ENCODE data around the gene HSPBAP1.
A peak's percentile ranks its signal among the peaks of the same experiment; 100 is the strongest.
"Not testable (repeated sequence)": the region's sequence is repeated elsewhere in the genome, so short reads cannot be mapped to it uniquely, and the experiment has no call there.

Gene HSPBAP1

DNA sequence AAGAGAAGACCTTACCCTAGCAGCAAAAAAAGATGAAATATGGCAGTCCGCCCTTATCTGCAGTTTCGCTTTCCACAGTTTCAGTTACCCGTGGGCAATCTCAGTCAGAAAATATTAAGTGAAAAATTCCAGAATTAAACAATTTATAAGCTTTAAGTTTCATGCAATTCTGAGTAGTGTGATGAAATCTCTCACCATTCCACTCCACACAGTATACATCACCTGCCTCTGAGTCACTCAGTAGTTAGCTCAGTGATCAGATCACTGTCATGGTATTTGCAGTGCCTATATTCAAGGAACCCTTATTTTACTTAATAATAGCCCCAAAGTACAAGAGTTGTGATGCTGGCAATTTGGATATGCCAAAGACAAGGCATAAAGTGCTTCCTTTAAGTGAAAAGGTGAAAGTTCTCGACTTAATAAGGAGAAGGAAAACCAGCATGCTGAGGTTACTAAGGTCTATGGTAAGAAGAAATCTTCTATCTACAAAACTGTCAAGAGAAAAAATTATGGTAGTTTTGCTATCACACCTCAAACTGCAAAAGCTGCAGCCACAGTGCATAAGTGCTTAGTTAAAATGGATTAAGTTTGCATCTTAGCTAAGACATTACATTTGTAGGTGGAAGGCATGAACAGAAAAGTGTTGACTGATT is 48.1 kb downstream of the HSPBAP1 start:
- no peak for DNase-seq (ENCODE audit: extremely low spot score, insufficient read length, low read depth)
- no peak for FAIRE-seq

DNA sequence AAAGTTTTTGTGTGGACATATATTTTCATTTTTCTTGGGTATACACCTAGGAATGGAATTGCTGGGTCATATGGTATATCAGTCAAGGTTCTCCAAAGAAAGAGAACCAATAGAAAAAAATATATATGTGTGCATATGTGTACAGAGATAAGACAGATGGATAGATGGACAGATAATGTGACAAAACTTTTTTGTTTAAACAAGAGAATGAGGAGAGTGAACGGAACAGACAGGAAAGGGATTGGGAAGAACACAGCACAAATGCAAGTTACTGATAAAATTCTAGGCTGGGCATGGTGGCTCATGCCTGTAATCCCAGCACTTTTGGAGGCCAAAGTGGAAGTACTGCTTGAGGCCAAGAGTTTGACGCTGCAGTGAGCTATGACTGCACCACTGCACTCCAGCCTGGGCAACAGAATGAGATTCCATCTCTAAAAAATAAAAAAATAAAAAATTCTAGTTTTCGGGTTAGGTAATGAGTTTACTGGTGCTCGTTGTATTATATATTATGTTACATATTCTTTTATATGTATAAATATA is 50.0 kb downstream of the HSPBAP1 start:
- DNase-seq (ENCODE audit: extremely low spot score, insufficient read length, low read depth), result no peak
- FAIRE-seq, result no peak

DNA sequence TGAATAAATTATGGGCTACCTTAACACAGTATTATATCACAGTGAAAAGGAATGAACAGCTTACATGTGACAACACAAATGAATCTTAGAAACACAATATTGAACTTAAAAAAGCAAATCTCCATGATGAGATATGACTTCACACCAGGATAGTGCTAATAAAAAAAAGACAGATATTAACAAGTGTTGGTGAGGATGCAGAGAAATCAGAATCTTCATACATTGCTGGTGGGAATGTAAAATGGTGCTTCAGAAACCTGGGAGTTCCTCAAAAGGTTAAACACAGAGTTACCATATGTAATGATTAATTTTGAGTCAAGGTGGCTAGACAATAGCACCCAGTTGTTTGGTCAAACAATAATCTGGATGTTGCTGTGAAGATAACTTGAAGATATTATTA is 51.4 kb downstream of the HSPBAP1 start:
- no peak for FAIRE-seq
- DNase-seq (ENCODE audit: extremely low spot score, insufficient read length, low read depth), result no peak

DNA sequence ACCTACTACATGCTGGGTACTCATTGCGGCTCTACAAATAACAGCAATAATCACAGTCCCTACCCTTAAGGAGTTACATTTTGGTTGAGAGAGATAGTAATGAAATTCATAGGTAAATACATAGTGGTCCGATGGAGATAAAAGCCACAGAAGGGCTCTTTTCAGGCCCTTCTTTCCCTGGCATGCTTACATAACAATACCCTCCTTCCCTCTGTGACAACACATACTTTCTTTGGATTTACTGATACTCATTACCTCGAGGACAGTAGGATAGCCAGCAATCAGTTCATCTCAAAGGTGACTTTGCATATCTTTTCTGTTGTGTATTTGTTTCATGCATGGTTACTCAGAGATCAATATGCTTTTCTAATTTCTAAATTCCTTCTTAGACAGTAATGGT is 54.5 kb downstream of the HSPBAP1 start:
- DNase-seq (ENCODE audit: extremely low spot score, insufficient read length, low read depth), result no peak
- no peak for FAIRE-seq

DNA sequence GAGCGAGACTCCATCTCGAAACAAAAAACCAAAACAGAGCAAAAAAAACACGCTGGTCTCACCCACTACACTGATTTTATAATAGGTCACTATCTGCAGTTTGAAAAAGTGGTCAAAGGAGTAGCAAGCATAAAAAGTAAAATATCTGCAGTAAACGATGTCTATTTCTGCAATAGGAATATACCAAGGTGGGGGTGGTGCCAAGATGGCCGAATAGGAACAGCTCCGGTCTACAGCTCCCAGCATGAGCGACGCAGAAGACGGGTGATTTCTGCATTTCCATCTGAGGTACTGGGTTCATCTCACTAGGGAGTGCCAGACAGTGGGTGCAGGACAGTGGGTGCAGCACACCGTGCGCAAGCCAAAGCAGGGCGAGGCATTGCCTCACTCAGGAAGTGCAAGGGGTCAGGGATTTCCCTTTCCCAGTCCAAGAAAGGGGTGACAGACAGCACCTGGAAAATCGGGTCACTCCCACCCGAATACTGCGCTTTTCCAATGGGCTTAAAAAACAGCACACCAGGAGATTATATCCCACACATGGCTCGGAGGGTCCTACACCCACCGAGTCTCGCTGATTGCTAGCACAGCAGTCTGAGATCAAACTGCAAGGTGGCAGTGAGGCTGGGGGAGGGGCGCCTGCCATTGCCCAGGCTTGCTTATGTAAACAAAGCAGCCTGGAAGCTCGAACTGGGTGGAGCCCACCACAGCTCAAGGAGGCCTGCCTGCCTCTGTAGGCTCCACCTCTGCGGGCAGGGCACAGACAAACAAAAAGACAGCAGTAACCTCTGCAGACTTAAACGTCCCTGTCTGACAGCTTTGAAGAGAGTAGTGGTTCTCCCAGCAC is 60.7 kb downstream of the HSPBAP1 start:
- DNase-seq (ENCODE audit: extremely low spot score, insufficient read length, low read depth); FAIRE-seq: not testable (repeated sequence)

DNA sequence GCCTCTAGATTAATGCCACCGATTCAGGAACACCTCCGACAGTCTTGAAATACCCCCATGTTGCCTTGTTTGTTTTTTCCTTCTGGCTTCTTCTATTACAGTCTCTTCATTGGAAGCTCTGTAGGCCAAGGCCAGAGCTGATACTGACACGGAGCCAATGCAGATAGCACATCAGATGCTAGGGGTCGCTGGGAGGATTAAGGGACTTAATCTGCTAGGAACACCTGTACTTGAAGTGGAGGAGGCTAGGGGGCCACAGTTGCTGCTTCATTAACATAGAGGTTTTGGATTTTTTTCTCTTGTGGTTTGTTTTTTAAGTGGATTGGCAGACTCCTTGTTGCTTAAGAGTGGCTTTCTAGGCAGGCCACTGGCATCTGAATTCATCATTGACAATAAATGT is 63.4 kb downstream of the HSPBAP1 start:
- DNase-seq (ENCODE audit: extremely low spot score, insufficient read length, low read depth), result no peak
- no peak for FAIRE-seq

DNA sequence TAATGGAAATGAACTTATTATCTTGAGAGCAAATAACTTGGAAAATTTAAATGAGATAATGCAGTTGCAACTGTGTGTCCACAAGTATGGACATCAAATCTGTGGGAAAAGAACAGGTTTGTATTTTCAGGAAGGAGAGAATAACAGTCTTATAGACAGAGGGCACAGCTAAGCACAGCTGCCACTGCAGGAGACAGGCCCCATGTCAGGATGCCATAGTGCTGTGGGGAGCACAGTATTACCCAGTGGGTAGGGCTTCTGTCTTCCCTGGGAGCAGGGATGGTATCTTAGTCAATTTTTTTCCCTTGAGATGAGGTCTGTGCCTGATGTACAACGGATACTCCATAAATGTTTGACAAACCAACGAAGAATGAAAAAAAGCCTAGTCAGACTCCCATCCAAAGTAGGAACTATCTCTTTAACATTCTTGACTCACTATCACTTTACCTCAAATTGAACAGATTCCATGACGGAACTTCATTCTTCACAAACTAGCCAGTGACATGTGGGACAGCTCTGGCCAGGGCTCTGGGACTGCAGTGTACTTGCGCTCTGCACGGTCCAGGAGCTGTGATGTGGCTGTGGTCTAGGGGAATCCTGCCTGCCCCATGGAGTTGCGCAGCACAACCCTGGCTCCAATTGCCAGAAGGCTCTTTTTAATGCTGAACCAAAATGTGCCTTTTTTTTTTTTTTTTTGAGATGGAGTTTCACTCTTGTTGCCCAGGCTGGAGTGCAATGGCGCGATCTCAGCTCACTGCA is 64.7 kb downstream of the HSPBAP1 start:
- DNase-seq (ENCODE audit: extremely low spot score, insufficient read length, low read depth) (no peak), FAIRE-seq (no peak)

DNA sequence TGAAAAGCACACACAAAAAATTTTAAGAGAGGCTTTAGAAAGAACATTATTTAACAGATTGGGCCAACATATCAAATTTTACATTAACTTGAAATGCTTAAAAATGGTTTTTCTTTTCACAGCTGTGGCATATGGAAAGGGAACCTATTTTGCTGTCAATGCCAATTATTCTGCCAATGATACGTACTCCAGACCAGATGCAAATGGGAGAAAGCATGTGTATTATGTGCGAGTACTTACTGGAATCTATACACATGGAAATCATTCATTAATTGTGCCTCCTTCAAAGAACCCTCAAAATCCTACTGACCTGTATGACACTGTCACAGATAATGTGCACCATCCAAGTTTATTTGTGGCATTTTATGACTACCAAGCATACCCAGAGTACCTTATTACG is 65.4 kb downstream of the HSPBAP1 start:
- FAIRE-seq (no peak), DNase-seq (ENCODE audit: extremely low spot score, insufficient read length, low read depth) (no peak)

DNA sequence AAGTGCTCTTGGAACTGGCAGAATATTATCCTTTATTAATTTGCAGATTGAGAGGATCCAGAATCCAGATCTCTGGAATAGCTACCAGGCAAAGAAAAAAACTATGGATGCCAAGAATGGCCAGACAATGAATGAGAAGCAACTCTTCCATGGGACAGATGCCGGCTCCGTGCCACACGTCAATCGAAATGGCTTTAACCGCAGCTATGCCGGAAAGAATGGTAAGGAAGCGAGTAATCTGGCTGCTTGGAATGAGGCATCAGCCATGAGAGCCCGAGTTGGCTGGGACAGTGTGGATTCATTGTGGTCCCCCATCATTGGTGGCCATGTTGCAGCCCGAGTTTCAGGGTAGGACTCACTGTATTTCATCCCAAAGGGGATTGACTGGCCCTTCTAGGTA is 65.9 kb downstream of the HSPBAP1 start:
- DNase-seq (ENCODE audit: extremely low spot score, insufficient read length, low read depth) (no peak), FAIRE-seq (no peak)

DNA sequence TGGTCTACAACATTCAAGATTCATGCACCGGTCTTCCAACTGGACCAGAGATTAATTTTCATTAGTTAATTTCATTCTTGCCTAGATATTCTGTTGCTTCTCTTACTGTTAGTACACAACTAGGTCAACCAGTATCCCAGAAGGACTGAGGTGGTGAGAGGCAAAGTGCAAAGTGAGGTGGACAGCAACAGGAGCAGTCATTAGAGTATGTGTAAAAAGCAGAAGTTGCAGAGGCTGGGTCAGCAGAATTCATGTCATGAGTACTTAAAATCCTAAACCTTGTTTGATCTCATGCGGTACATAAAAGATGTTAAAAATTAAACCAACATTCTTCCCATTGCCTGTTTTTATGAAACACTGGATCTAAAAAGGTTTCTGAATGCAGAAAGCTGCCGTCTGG is 66.3 kb downstream of the HSPBAP1 start:
- FAIRE-seq (no peak), DNase-seq (ENCODE audit: extremely low spot score, insufficient read length, low read depth) (no peak)

DNA sequence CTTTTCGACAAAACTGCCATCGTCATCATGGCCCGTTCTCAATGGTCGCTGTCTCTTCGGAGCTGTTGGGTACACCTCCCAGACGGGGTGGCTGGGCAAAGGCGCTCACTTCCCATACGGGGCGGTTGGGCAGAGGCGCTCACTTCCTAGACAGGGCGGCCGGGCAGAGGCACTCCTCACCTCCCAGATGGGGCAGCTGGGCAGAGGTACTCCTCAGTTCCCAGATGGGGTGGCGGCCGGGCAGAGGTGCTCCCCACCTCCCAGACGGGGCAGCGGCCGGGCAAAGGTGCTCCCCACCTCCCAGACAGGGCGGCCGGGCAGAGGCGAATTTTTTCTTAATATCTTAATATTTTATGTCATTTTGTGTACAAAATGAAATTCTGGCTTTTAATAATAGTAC is 68.5 kb downstream of the HSPBAP1 start:
- no peak for DNase-seq (ENCODE audit: extremely low spot score, insufficient read length, low read depth)
- FAIRE-seq, result no peak

DNA sequence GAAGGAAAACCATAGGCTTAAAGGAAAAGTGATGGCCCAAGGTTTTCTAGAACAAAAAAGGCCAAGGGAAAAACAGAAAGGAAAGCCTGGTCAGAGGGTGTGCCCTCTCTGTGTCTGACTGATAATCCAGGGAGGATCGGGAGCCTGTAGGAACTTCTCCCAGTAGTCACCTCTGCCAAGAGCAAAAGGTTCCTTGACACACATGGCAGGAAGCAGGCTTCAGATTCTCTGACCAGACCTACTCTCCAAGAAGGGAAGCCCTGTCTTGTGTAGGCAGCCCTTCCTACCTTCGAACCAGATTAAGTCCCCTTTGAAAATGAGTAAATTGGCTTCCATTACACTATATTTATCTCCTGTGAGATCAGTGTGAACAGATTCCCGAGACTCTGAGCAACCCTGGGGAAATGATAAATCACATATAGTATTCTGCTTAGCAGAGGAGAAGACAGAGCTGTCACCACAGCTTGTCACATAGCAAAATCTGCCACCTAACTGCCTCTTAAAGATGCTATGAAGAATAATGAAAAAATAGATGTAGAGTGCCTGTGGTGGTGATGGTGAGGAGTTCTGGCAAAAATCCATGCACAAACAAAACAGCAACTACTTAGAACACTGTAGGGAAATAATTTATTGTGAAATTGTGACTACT is 74.2 kb downstream of the HSPBAP1 start:
- FAIRE-seq (no peak), DNase-seq (ENCODE audit: extremely low spot score, insufficient read length, low read depth) (no peak)

DNA sequence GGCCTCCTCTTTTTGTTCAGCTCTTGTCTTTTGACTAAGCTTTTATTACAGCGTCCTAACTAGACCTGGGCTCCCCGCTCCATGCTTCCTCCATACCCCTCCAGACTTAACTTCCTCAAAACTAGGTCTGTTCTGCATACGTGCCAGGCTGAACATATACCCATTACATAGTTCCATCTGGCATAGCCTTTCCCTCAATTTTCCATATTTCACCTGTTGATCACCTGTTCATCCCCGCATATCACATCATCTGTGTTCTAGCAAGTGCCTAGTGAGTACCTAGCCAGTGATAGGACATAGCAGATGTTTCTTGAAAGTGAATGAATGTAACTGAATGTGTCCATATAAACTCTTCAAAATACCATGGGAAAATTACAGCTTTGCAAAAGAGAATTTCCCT is 77.0 kb downstream of the HSPBAP1 start:
- FAIRE-seq (no peak), DNase-seq (ENCODE audit: extremely low spot score, insufficient read length, low read depth) (no peak)

DNA sequence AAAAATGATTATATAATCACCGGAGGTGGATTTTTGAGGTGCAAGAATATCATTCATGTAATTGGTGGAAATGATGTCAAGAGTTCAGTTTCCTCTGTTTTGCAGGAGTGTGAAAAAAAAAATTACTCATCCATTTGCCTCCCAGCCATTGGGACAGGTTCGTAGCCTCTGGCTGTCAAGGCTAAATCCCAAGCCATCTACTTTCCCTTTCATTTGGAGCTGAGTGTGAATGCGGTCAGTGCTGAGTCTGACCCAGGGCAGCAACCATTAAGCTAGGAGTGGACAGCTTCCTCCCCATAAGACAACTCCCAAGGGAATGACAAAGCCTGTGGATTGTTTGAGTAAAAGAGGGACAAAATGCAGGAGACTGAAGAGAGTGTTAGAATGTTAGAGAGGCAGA is 79.4 kb downstream of the HSPBAP1 start:
- no peak for DNase-seq (ENCODE audit: extremely low spot score, insufficient read length, low read depth)
- FAIRE-seq, result no peak

DNA sequence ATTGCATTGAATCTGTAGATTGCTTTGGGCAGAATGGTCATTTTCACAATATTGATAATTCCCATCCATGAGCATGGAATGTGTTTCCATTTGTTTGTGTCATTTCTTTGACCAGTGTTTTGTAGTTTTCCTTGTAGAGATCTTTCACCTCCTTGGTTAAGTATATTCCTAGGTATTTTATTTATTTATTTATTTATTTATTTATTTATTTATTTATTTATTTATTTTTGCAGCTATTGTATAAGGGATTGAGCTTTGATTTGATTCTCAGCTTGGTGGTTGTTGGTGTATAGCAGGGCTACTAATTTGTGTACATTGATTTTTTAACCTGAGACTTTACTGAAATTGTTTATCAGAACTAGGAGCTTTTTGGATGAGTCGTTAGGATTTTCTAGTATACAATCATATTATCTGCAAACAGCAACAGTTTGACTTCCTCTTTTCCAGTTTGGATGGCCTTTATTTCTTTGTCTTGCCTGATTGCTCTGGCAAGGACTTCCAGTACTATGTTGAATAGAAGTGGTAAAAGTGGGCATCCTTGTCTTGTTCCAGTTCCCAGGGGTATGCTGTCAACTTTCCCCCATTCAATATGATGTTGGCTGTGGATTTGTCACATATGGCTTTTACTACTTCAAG is 82.9 kb downstream of the HSPBAP1 start:
- FAIRE-seq, result peak; percentile 74
- DNase-seq (ENCODE audit: extremely low spot score, insufficient read length, low read depth), result not testable (repeated sequence)

DNA sequence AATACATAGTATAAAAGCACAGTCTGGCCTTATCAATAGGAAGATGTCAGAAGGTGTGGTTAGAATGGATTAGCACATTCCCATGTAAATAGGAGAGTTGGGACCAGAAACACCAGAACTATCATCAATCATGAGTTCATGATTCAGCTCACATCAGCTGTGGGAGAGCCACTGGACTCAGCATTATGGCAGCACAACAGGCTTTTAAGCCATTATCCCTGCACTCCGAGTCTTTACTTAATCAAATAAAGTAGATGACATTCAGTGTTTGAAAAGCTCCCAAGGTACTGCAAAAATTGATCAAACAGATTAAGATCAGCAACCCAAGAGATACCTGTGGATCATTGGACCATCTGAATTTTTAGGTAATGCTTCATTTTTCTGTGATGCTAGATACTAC is 88.3 kb downstream of the HSPBAP1 start:
- DNase-seq (ENCODE audit: extremely low spot score, insufficient read length, low read depth), result no peak
- FAIRE-seq, result no peak

DNA sequence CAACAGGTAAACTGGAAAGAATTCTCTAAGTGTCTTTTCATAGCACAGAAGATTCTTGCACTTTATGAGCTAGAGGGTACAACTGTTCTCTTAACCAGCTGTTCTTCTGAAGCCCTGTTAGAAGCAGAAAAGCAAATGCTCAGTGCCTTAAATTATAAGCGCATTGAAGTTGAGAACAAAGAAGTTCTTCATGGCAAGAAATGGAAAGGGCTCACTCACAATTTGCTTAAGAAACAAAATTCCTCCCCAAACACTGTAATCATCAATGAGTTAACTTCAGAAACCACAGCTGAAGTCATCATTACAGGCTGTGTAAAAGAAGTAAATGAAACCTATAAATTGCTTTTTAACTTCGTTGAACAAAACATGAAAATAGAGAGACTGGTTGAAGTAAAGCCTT is 93.4 kb downstream of the HSPBAP1 start:
- no peak for FAIRE-seq
- no peak for DNase-seq (ENCODE audit: extremely low spot score, insufficient read length, low read depth)

DNA sequence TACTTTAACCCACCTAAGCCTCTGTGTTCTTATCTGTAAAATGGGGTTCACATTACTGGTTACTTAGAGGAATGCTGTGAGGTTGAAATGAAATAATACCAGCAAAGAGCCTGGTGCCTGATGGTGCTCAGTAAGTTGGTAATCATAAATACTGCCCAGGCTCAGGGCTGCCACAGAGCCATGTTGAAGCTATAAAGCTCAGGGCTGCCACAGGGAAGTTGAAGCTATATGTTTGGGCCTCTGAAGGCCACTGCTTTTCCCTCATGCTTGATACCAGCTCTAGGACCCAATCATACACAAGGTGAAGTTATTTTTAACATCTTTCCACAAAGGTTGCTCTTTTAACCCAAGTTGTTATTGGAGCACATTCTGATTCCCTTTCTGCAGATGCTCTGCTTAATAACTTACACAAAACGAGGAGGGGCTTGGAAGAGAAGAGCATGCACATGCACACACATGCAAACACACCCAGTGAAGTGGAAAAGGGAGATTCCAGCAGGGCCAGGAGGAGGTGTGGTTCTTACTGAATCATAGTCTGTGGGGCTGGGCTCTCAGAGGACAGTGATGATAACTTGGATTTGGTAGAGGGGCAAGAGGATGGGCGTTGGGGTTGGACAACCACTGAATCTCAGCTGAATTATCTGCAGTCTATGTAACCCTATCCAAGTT is 95.5 kb downstream of the HSPBAP1 start:
- no peak for DNase-seq (ENCODE audit: extremely low spot score, insufficient read length, low read depth)
- peak; percentile 87 for FAIRE-seq

DNA sequence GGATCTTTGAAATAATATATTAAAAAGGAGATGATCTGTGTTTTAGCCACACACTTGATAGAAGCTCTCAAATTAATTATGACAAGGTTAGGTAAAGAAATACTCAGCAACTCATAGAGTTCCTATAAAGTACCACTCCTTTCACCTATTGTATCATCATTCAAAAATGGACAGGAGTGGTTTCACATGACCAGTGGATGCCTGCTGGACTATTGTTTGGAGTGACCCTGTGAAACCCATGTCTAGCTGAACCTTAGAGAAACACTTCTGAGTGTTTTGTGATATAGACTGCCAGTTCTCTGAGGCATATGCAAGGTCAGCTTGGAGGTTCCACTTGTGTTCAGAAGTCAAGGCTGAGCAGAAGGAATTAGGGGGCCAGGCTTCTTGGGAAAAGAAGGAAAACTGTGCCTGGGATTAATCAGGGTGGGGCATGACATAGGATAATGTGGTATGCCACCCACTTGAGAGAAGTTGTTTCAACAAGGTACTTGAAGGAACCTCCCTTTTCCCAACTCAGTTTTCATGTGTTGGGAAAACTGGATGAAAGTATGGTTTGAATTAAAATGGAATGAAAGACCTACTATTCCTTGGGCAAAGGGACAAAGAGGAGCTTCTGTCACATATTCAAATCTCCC is 97.6 kb downstream of the HSPBAP1 start:
- DNase-seq (ENCODE audit: extremely low spot score, insufficient read length, low read depth) (no peak), FAIRE-seq (no peak)

Measured in GM18507 (cell line).